ENCODE results near the gene IGSF21. TPM values are rescaled to one million over a fixed set of nuclear protein-coding genes. Genes with fewer than 3 reads are reported as not detected.

Gene IGSF21
- total and polyA plus RNA-seq, 12 donors: 0.18 to 16.4 (median 7.0) TPM

DNA sequence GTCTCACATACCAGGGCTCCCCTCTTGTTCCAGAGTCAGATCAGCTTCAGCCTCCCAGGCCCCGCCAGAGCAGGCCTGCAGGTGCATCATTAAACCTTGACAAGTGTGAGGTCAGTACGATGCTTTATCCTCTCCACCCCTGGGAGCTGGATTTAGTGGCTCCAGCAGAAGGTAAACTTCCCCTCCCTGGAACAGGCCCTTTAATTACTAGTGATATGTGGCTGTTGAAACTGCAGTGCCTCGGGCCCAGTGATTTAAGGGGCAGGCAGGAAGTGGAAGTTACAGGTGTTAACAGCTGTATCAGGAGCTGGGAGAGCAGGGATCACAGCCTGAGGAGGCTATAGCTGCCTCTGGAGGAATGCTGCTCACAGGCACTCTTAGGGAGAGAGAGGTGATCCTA, 240.8 kb downstream of the IGSF21 start:
- no peaks in the 10 kb centered on the region for H3K4me1 ChIP-seq (replicated peaks in 1 of 2)
- H3K9me3 ChIP-seq (replicated peaks in 1 of 3): no peaks in the 10 kb centered on the region
- no peaks in the 10 kb centered on the region for H3K36me3 ChIP-seq (replicated peaks in 1 of 2)
- WGBS, 4 donors: 44 to 56% (median 55%) methylated on average over 2 to 3 of the region's 3 CpGs
- TF ChIP-seq, protein P1, sequence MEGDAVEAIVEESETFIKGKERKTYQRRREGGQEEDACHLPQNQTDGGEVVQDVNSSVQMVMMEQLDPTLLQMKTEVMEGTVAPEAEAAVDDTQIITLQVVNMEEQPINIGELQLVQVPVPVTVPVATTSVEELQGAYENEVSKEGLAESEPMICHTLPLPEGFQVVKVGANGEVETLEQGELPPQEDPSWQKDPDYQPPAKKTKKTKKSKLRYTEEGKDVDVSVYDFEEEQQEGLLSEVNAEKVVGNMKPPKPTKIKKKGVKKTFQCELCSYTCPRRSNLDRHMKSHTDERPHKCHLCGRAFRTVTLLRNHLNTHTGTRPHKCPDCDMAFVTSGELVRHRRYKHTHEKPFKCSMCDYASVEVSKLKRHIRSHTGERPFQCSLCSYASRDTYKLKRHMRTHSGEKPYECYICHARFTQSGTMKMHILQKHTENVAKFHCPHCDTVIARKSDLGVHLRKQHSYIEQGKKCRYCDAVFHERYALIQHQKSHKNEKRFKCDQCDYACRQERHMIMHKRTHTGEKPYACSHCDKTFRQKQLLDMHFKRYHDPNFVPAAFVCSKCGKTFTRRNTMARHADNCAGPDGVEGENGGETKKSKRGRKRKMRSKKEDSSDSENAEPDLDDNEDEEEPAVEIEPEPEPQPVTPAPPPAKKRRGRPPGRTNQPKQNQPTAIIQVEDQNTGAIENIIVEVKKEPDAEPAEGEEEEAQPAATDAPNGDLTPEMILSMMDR (IDR thresholded peaks at IDR 0.05): no peak
- no peak for TF ChIP-seq POLR2A (IDR thresholded peaks at IDR 0.05)
- H3K27me3 ChIP-seq: no peaks in the 10 kb centered on the region
- DNase-seq: no peak
- no peak overlapping the region for H3K27ac ChIP-seq
- no peak overlapping the region for H3K4me3 ChIP-seq
- intact Hi-C loops (cut with DNase I): no loop called here

DNA sequence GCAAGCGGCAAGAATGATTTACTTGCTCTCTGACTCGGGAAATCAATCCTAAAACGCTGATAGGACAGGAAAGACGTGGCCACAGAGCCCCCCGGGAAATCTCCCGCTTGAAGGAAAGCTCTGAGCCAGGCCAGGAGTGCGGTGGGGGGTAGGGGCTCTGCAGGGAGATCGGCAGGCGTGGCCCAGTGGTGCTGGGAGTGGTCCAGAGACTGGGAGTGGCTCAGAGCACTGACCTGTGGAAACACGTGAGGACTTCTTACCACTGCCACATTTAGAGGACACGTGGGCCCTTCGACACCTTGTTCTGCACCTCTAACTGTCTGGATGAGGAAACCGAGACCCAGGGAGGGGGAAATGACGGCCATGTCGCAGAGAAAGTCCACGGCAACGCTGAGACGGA, 243.1 kb downstream of the IGSF21 start:
- no peak for DNase-seq
- Histone ChIP-seq H3K27me3 (no peaks in the 10 kb centered on the region), H3K27ac (no peak overlapping the region), H3K36me3 (replicated peaks in 1 of 2) (no peaks in the 10 kb centered on the region), H3K9me3 (replicated peaks in 1 of 3) (no peaks in the 10 kb centered on the region), H3K4me3 (no peak overlapping the region), H3K4me1 (replicated peaks in 1 of 2) (no peaks in the 10 kb centered on the region)
- intact Hi-C loops (cut with DNase I): no loop called here
- WGBS, 4 donors: 78 to 80% (median 79%) methylated on average over 15 to 18 of the region's 18 CpGs
- TF ChIP-seq, protein P1 (IDR thresholded peaks at IDR 0.05): no peak
- TF ChIP-seq POLR2A (IDR thresholded peaks at IDR 0.05): no peak

DNA sequence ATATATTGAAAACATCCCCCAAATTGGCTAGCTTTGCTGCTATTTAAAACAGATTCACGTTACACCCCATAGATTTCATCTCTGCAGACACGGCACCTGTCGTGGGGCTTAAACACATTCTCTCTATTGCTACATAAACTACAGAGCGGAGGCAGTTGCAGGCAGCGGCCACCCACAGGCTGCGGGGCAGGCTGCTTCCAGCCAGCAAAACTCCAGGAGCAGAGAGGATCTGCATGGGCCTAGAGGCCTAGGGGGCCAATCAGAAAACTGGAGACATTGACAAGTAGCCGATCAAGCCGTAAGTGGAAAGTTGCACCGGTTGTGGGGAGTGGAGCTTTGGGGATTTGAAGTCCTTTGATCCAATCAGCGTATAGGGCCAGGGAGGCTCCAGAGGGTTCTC, 244.1 kb downstream of the IGSF21 start:
- Histone ChIP-seq H3K36me3 (replicated peaks in 1 of 2) (no peaks in the 10 kb centered on the region), H3K9me3 (replicated peaks in 1 of 3) (no peaks in the 10 kb centered on the region), H3K27me3 (no peaks in the 10 kb centered on the region), H3K27ac (no peak overlapping the region), H3K4me1 (replicated peaks in 1 of 2) (no peaks in the 10 kb centered on the region), H3K4me3 (no peak overlapping the region)
- intact Hi-C loops (cut with DNase I): no loop called here
- WGBS, 4 donors: 81 to 91% (median 87%) methylated on average over 10 of the region's 10 CpGs
- no peak for DNase-seq
- TF ChIP-seq, protein P1 (IDR thresholded peaks at IDR 0.05): no peak
- TF ChIP-seq POLR2A (IDR thresholded peaks at IDR 0.05): no peak

DNA sequence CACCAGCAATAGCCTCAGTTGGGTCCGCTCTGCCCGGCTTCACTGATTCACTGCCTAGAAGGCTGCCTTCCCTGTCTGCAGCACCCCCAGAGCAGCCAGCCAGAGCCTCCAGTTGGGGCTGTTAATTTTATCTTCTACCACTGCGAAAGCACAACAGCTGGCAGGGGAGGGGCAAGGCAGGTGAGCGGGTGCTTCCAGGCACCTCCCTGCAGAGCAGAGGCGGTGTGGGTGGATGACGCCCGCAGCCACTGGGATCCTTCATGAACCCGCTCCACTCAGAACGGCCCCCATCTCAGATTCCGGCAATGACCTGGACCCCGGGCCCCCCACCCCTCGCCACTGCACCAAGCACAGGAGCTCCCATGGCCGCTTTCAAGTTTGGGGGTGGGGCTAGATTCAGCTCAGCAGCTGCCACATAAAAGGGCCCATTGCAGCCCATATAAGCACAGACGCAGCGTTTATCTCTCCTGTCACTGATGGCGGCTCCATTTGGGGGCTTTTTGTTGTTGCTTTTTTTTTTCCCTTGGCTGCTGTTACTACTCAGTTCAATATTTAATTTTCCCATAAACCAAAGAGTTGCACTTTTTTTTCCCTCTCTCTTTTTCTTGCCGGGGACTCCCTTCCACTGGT, 245.2 kb downstream of the IGSF21 start:
- Histone ChIP-seq H3K27me3 (no peaks in the 10 kb centered on the region), H3K36me3 (replicated peaks in 1 of 2) (no peaks in the 10 kb centered on the region), H3K9me3 (replicated peaks in 1 of 3) (no peaks in the 10 kb centered on the region), H3K4me3 (no peak overlapping the region), H3K4me1 (replicated peaks in 1 of 2) (no peaks in the 10 kb centered on the region), H3K27ac (no peak overlapping the region)
- intact Hi-C loops (cut with DNase I): no loop called here
- DNase-seq: peak in 1 of 7 donors; percentile 52
- no peak for TF ChIP-seq POLR2A (IDR thresholded peaks at IDR 0.05)
- TF ChIP-seq, protein P1 (IDR thresholded peaks at IDR 0.05): no peak
- 60 to 69% (median 64%) methylated on average over 14 to 17 of the region's 17 CpGs for WGBS, 4 donors
